Keratinocyte (primary cell): ENCODE data around the gene MAP3K14.

Source experiments
- CTCF ChIP-seq, 3 experiments: IDR thresholded peaks in 1 of 3; conservative IDR thresholded peaks in 1 of 3; optimal IDR thresholded peaks in 1 of 3; 2 replicates in 2 of 3; 3 replicates in 1 of 3; pipeline versions ENCODE3 to v1.5.1; 2011; ENCODE audit warnings: low read length in 3 of 3, mild to moderate bottlenecking in 3 of 3, moderate library complexity in 2 of 3, control low read depth in 1 of 3, inconsistent platforms in 1 of 3; ENCODE audit not compliant: insufficient read depth in 2 of 3; ENCODE audit errors: extremely low read depth in 1 of 3
- EZH2 ChIP-seq: IDR thresholded peaks from one replicate; pipeline ENCODE4 v1.6.1; 2012; ENCODE audit warnings: inconsistent platforms, mild to moderate bottlenecking, low read length, moderate library complexity

GRCh38 chr17:45222014-45222288 is 94.9 kb downstream of the MAP3K14 start:
- TF ChIP-seq CTCF (optimal IDR thresholded peaks at IDR 0.05 in 1 of 3, IDR thresholded peaks at IDR 0.05 in 1 of 3, conservative IDR thresholded peaks at IDR 0.05 in 1 of 3; ENCODE audit: extremely low read depth in 1 of 3, insufficient read depth in 2 of 3, low read length in 3 of 3) (no peak), EZH2 (no peak)
